UCSD-AML1 (cell line): ENCODE results near the gene SEC24C.

Source experiments
- DNase-seq: peaks from one replicate; lab custom pipeline; 2025; ENCODE audit not compliant: unreplicated experiment; lab: John Stamatoyannopoulos, UW

SEC24C gene

GRCh38 chr10:73809061-73809818, 65.1 kb downstream of the SEC24C start:
- DNase-seq = no peak

- DNase-seq = no peak
These were observed 66.2 kb downstream of the SEC24C start for GRCh38 chr10:73810358-73810734.

GRCh38 chr10:73810735-73811465, 66.7 kb downstream of the SEC24C start:
- DNase-seq = peak; percentile 58

GRCh38 chr10:73812657-73813056, 68.5 kb downstream of the SEC24C start:
- DNase-seq = no peak

- no peak for DNase-seq
These were observed 69.2 kb downstream of the SEC24C start for GRCh38 chr10:73813333-73813732.

GRCh38 chr10:73814276-73814895, 70.2 kb downstream of the SEC24C start:
- DNase-seq = no peak

- peak; percentile 22 for DNase-seq
These were observed 70.9 kb downstream of the SEC24C start for GRCh38 chr10:73814896-73815718.

GRCh38 chr10:73815719-73816030, 71.5 kb downstream of the SEC24C start:
- DNase-seq = no peak

- no peak for DNase-seq
These were observed 73.0 kb downstream of the SEC24C start for GRCh38 chr10:73816917-73817729.

- no peak for DNase-seq
These were observed 73.7 kb downstream of the SEC24C start for GRCh38 chr10:73817826-73818225.

GRCh38 chr10:73818402-73818801, 74.2 kb downstream of the SEC24C start:
- no peak for DNase-seq

- DNase-seq = peak; percentile 50
These were observed 74.9 kb downstream of the SEC24C start for GRCh38 chr10:73819081-73819480.

- no peak for DNase-seq
These were observed 75.4 kb downstream of the SEC24C start for GRCh38 chr10:73819513-73820093.
